PC-3 (cell line): ENCODE results near the gene PPP4R4. TPM values are rescaled to one million over a fixed set of nuclear protein-coding genes. Genes with fewer than 3 reads are reported as not detected.

ENCODE experiments used
- ATAC-seq: fragments of 200-7000 bp; cut with Tn5 transposase; 2 replicates; pipeline ENCODE4 v1.9.1; 2020; ENCODE audit warnings: mild to moderate bottlenecking, moderate library complexity
- BruUV-seq: library from RNA; stranded (reverse); fragments of 400-500 nt; replicated peaks from 2 replicates; lab custom pipeline; 2021; lab: Mats Ljungman, UMichigan
- CTCF ChIA-PET: fragments of 300-600 bp; sonication (Branson Sonifier 250); formaldehyde crosslinking; loops from one replicate; lab custom pipeline; 2022; ENCODE audit warnings: antibody characterized with exemption; lab: Charles Lee
- POLR2A ChIA-PET: fragments of 300-600 bp; sonication (Branson Sonifier 250); formaldehyde crosslinking; loops from one replicate; lab custom pipeline; 2022; ENCODE audit warnings: antibody characterized with exemption; ENCODE audit not compliant: unreplicated experiment; lab: Charles Lee
- DNase-seq: peaks from one replicate; pipeline ENCODE4 v3.0.0-alpha.2; 2015
- H2AFZ ChIP-seq: fragments of 300-600 bp; sonication (generic); 2 replicates; pipeline ENCODE4 v1.6.0; 2016; ENCODE audit warnings: antibody characterized with exemption, low read length
- H3F3A ChIP-seq: fragments of 300-600 bp; sonication (generic); one replicate; pipeline ENCODE4 v1.6.0; 2017; ENCODE audit warnings: antibody characterized with exemption, low read length, control low read depth, mild to moderate bottlenecking; ENCODE audit not compliant: unreplicated experiment
- H3K27ac ChIP-seq: fragments of 300-600 bp; sonication (generic); 2 replicates; pipeline ENCODE4 v1.5.1; 2016; ENCODE audit warnings: mild to moderate bottlenecking, low read length
- H3K27me3 ChIP-seq: fragments of 300-600 bp; sonication (generic); 2 replicates; pipeline ENCODE4 v1.6.1; 2016; ENCODE audit warnings: low read length, mixed read lengths
- H3K36me3 ChIP-seq: fragments of 300-600 bp; sonication (generic); 2 replicates; pipeline ENCODE4 v1.6.1; 2016; ENCODE audit warnings: low read depth, mixed run types, low read length, mixed read lengths
- H3K4me1 ChIP-seq: fragments of 300-600 bp; sonication (generic); 2 replicates; pipeline ENCODE4 v1.5.1; 2016; ENCODE audit warnings: low read length; ENCODE audit not compliant: insufficient read depth
- H3K4me2 ChIP-seq: fragments of 300-600 bp; sonication (generic); 2 replicates; pipeline ENCODE4 v1.6.0; 2016; ENCODE audit warnings: low read length
- H3K4me3 ChIP-seq: fragments of 300-600 bp; sonication (generic); 2 replicates; pipeline ENCODE4 v1.5.1; 2016; ENCODE audit warnings: mild to moderate bottlenecking, low read length, mixed read lengths
- H3K79me2 ChIP-seq: fragments of 300-600 bp; sonication (generic); 2 replicates; pipeline ENCODE4 v1.6.1; 2017; ENCODE audit warnings: low read length, mixed read lengths
- H3K9ac ChIP-seq: fragments of 300-600 bp; sonication (generic); 2 replicates; pipeline ENCODE4 v1.6.0; 2016; ENCODE audit warnings: mild to moderate bottlenecking, low read length
- H3K9me2 ChIP-seq: fragments of 300-600 bp; sonication (generic); replicated peaks from 2 replicates; pipeline ENCODE4 v1.6.1; 2016; ENCODE audit warnings: mixed run types, low read length, mixed read lengths
- H3K9me3 ChIP-seq: fragments of 300-600 bp; sonication (generic); 2 replicates; pipeline ENCODE4 v1.6.1; 2016; ENCODE audit warnings: low read length, mixed read lengths
- H4K20me1 ChIP-seq: fragments of 300-600 bp; sonication (generic); 2 replicates; pipeline ENCODE4 v1.6.1; 2016; ENCODE audit warnings: low read length, mixed read lengths
- EZH2 ChIP-seq: fragments of 300-600 bp; sonication (generic); IDR thresholded peaks from one replicate; pipeline ENCODE4 v1.6.1; 2017; ENCODE audit warnings: antibody characterized with exemption, mild to moderate bottlenecking, low read length; ENCODE audit not compliant: unreplicated experiment
- EZH2phosphoT487 ChIP-seq: fragments of 300-600 bp; sonication (generic); IDR thresholded peaks from 2 replicates; pipeline ENCODE4 v1.6.1; 2018; ENCODE audit warnings: mild to moderate bottlenecking, antibody characterized with exemption, low read length, borderline replicate concordance
- intact Hi-C: fragments of 100-400 bp; cut with micrococcal nuclease; formaldehyde crosslinking; loops from 2 replicates; pipeline ENCODE4 v1.9.0; 2023
- total RNA-seq: library from RNA; depleted of rRNA; stranded (reverse); fragments of >200 nt; gene quantifications from 2 replicates; pipeline ENCODE4 v1.2.3, GENCODE V29; 2014
- TF ChIP-seq, protein P1 (sequence below): fragments of 300-600 bp; sonication (generic); conservative IDR thresholded peaks from 2 replicates; pipeline ENCODE4 v1.5.1; 2017; ENCODE audit warnings: antibody characterized with exemption, low read depth, mild to moderate bottlenecking, low read length

The PPP4R4 gene
- total RNA-seq, 1 experiment from 2014 or later, result 0.11 TPM

DNA sequence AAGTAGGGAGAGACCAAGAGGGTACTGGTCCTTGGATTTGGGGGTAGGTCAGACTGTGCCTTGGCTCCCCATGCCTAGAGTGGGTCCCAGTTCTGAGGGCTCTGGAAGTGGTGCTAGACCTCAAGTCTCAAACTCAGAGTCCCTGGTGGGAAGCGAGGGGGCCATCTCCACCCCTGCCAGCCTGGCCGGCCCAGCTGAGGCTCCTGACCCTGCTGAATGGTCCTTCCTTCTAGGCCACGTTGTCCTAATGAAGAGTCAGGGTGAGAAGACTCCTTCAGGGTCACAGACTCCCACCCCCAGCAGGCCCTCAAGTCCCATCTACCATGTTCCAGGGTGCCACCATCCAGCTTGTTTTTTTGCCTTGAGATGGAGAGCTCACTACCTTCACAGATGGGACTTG is 136.1 kb downstream of the PPP4R4 start:
- no peaks in the 10 kb centered on the region for H4K20me1 ChIP-seq
- H2AFZ ChIP-seq, result no peak overlapping the region
- no peak overlapping the region for H3K27ac ChIP-seq
- H3F3A ChIP-seq, result no peaks in the 10 kb centered on the region
- ATAC-seq, result no peak
- intact Hi-C loops, result no loop called here
- no peaks in the 10 kb centered on the region for H3K79me2 ChIP-seq
- no peak for TF ChIP-seq EZH2
- TF ChIP-seq EZH2phosphoT487, result no peak
- TF ChIP-seq, protein P1, sequence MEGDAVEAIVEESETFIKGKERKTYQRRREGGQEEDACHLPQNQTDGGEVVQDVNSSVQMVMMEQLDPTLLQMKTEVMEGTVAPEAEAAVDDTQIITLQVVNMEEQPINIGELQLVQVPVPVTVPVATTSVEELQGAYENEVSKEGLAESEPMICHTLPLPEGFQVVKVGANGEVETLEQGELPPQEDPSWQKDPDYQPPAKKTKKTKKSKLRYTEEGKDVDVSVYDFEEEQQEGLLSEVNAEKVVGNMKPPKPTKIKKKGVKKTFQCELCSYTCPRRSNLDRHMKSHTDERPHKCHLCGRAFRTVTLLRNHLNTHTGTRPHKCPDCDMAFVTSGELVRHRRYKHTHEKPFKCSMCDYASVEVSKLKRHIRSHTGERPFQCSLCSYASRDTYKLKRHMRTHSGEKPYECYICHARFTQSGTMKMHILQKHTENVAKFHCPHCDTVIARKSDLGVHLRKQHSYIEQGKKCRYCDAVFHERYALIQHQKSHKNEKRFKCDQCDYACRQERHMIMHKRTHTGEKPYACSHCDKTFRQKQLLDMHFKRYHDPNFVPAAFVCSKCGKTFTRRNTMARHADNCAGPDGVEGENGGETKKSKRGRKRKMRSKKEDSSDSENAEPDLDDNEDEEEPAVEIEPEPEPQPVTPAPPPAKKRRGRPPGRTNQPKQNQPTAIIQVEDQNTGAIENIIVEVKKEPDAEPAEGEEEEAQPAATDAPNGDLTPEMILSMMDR, result no peak
- H3K9me2 ChIP-seq, result no peaks in the 10 kb centered on the region
- H3K4me1 ChIP-seq, result no peaks in the 10 kb centered on the region
- H3K27me3 ChIP-seq, result no peaks in the 10 kb centered on the region; the same call in 1 of the 2 replicates
- ChIA-PET CTCF (no interaction called here), POLR2A (no interaction called here)
- H3K36me3 ChIP-seq, result no peaks in the 10 kb centered on the region
- BruUV-seq, result no TSS peak
- H3K4me2 ChIP-seq, result no peak overlapping the region
- no peak for DNase-seq
- no peaks in the 10 kb centered on the region for H3K9me3 ChIP-seq
- H3K9ac ChIP-seq, result no peak overlapping the region
- H3K4me3 ChIP-seq, result no peak overlapping the region

DNA sequence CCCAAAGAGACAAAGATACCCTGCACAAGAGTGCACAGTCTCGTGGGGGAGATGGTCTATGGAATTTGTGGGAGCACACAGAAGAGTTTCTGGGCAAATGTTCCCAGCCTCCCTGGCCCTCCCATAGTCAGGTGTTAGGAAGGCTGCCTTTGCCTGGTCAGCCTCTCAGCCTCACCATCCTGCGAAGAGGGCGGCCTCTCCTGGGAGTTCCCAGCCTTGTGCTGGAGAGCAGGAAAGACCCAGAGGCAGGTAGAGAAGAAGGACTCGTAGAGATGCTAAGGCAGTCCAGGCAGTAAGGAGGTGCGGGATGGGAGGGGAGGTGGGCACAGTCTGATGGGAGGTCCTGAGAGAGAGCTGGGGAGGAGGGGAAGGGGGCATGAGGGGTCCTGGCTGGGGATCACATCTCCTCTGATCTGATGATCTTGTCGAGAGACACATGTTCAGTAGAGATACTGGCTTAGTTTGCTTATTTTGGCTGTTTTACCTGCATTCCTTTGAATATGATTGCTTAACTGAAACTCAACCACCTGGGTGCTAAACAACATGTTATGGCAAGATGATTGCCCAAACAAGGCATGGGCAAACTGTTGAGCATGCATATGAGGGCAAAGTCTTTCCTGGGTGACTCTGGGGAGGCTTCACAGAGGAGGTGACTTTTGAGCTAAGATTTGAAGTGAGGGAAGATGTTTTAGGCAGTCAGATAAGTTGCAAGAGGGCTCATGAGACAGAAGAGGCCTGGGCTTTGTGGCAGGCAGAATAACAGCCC is 138.5 kb downstream of the PPP4R4 start:
- no TSS peak for BruUV-seq
- H3K27ac ChIP-seq, result no peak overlapping the region
- no peaks in the 10 kb centered on the region for H3K79me2 ChIP-seq
- H3K9me2 ChIP-seq, result no peaks in the 10 kb centered on the region
- H2AFZ ChIP-seq, result no peak overlapping the region
- intact Hi-C loops, result no loop called here
- H3K4me3 ChIP-seq, result no peak overlapping the region
- H3K9me3 ChIP-seq, result no peaks in the 10 kb centered on the region
- H3K9ac ChIP-seq, result no peak overlapping the region
- no peaks in the 10 kb centered on the region for H3K4me1 ChIP-seq
- H3K4me2 ChIP-seq, result no peak overlapping the region
- ATAC-seq, result no peak
- DNase-seq, result no peak
- POLR2A ChIA-PET, result no interaction called here
- CTCF ChIA-PET, result no interaction called here
- no peaks in the 10 kb centered on the region for H4K20me1 ChIP-seq
- H3K36me3 ChIP-seq, result no peaks in the 10 kb centered on the region
- no peaks in the 10 kb centered on the region for H3K27me3 ChIP-seq
- no peaks in the 10 kb centered on the region for H3F3A ChIP-seq
- TF ChIP-seq EZH2, result no peak
- no peak for TF ChIP-seq EZH2phosphoT487
- TF ChIP-seq, protein P1, result no peak

DNA sequence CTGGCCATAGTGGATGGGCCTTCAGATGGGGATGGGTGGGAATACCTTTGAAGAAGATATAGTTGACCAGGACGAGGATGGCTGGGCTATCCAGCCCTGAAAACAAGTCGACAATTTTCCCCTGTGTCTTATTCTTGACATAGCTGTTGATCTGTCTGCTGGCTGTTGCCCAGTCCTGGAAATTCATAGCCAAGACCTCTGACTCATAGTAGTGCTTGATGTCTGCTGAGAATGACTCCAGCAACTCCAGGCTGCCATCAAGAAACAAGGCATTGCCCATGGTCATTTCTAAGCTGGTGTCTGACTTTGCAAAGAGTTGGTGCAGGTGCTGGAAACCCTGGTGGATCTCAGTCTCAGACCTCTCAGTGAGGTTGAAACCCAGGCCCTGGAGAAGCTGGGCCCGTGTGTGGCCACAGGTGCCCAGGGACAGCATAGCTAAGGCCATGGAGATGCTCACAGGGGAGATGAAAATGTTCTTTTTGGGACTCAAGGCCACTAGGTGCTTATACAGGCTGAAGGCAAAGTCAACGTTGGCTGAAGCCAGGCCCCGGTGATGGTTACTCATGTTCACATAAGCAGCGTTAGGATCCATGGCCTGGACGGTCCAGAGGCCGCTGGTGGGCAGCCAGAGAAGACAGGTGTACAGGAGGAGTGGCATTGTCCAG is 140.0 kb downstream of the PPP4R4 start:
- ATAC-seq, result no peak
- TF ChIP-seq EZH2 (no peak), EZH2phosphoT487 (no peak)
- TF ChIP-seq, protein P1, result no peak
- Histone ChIP-seq H3F3A (no peaks in the 10 kb centered on the region), H3K4me1 (no peaks in the 10 kb centered on the region), H3K27me3 (no peaks in the 10 kb centered on the region), H3K4me2 (no peak overlapping the region), H3K27ac (no peak overlapping the region), H3K79me2 (no peaks in the 10 kb centered on the region), H2AFZ (no peak overlapping the region), H3K9ac (no peak overlapping the region), H4K20me1 (no peaks in the 10 kb centered on the region), H3K4me3 (no peak overlapping the region), H3K9me3 (no peaks in the 10 kb centered on the region), H3K36me3 (no peaks in the 10 kb centered on the region), H3K9me2 (no peaks in the 10 kb centered on the region)
- ChIA-PET POLR2A (no interaction called here), CTCF (no interaction called here)
- intact Hi-C loops, result no loop called here
- DNase-seq, result no peak
- BruUV-seq, result no TSS peak
